GM12872 (cell line): ENCODE data around the gene RET.

Source experiments
- TF ChIP-seq, protein P1 (sequence below): IDR thresholded peaks from 3 replicates; pipeline ENCODE4 v1.5.1; 2011; ENCODE audit warnings: low read depth, mild to moderate bottlenecking, low read length, moderate library complexity; ENCODE audit not compliant: insufficient read depth

Gene RET

GRCh38 chr10:43083764-43084163 lies 6.9 kb downstream of the RET start:
- TF ChIP-seq, protein P1, sequence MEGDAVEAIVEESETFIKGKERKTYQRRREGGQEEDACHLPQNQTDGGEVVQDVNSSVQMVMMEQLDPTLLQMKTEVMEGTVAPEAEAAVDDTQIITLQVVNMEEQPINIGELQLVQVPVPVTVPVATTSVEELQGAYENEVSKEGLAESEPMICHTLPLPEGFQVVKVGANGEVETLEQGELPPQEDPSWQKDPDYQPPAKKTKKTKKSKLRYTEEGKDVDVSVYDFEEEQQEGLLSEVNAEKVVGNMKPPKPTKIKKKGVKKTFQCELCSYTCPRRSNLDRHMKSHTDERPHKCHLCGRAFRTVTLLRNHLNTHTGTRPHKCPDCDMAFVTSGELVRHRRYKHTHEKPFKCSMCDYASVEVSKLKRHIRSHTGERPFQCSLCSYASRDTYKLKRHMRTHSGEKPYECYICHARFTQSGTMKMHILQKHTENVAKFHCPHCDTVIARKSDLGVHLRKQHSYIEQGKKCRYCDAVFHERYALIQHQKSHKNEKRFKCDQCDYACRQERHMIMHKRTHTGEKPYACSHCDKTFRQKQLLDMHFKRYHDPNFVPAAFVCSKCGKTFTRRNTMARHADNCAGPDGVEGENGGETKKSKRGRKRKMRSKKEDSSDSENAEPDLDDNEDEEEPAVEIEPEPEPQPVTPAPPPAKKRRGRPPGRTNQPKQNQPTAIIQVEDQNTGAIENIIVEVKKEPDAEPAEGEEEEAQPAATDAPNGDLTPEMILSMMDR: no peak

- TF ChIP-seq, protein P1: no peak
Measured at GRCh38 chr10:43084812-43085211, 7.9 kb downstream of the RET start.

GRCh38 chr10:43086321-43086942 lies 9.6 kb downstream of the RET start:
- TF ChIP-seq, protein P1: no peak

GRCh38 chr10:43089519-43089918 lies 12.7 kb downstream of the RET start:
- TF ChIP-seq, protein P1: no peak

DNA sequence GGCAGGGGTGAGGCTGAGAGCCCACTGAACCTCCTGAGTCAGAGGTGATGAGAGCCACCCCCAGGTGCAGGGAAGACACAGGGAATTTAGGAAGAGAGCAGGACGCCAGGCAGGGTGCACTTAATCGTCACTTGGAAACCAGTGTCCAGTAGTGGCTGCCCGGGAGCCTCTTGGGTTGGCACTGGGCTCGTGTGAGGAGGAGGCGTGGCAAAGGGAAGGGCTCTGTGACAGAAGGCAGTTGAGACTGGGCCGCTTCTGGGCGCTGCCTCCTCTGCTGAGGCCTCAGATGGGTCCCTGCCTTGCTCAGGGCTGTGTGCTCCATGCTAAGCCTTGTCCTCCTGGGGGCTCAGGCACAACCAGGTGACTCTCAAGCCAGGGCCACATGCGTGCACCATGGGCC lies 13.3 kb downstream of the RET start:
- TF ChIP-seq, protein P1: no peak

DNA sequence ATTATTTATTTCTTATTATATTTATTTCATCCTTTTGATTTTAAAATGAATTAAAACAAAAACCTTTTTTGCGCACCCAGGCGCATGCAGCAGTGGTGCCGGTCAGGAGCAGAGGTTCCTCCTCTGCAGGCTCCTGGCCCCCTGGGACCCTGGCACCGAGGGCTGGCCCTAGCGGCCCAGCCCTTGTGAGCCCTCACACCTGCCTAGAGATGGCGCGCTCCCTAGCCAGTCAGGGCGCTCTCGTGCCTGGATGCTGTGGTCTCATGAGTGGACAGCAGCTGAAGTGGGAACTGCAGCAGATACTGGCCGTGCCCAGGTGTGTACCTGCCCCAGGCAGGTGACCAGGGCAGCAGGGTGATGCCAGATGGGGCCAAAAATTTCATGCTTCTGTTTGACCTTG lies 13.8 kb downstream of the RET start:
- TF ChIP-seq, protein P1: no peak

DNA sequence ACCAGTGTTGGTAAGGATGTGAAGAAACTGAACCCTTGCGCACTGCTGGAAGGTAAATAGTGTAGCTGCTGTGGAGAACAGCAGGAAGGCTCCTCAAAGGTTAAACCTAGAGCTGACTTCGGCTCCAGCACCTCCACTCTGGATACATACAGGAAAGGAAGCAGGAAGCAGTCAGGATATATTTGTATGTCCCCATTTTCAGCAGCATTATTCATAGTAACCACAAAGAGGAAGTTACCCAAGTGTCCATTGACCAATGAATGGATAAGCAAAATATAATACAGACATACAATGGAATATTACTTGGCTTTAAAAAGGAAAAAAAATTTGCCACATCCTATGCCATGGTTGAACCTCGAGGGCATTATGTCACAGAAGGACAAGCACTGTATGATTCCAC lies 15.0 kb downstream of the RET start:
- TF ChIP-seq, protein P1: no peak
